ENCODE data around the gene CDKL5.

CDKL5 gene

GRCh38 chrX:18649498-18649951 lies 224.1 kb downstream of the CDKL5 start:
- no peak for DNase-seq (ENCODE audit: low read depth)

GRCh38 chrX:18650662-18651061 lies 225.3 kb downstream of the CDKL5 start:
- DNase-seq (ENCODE audit: low read depth): no peak

DNA sequence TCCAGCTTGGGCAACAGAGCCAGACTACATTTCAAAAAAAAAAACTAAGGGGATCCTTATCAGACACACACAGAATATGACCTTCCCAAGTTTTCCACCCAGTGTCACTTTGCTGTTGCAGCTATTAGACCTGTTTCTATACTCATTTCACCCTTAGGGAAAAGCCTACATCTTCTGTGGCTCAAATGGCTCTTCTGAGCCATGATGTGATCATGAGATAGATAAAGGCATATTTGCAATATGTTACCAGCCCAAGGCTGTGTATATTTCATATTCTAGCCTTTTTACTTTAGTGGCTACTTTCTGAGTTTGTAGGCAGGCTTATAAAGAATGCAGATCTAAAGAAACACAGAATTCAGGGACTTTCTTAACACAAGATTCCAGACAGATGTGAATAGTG lies 227.2 kb downstream of the CDKL5 start:
- no peak for DNase-seq (ENCODE audit: low read depth)

- no peak for DNase-seq (ENCODE audit: low read depth)
These were observed 229.7 kb downstream of the CDKL5 start for GRCh38 chrX:18654875-18655836.

GRCh38 chrX:18661273-18661672 lies 235.9 kb downstream of the CDKL5 start:
- no peak for DNase-seq (ENCODE audit: low read depth)

- DNase-seq (ENCODE audit: low read depth): no peak
These were observed 239.5 kb downstream of the CDKL5 start for GRCh38 chrX:18664947-18665346.

- no peak for DNase-seq (ENCODE audit: low read depth)
These were observed 241.2 kb downstream of the CDKL5 start for GRCh38 chrX:18666614-18667013.

DNA sequence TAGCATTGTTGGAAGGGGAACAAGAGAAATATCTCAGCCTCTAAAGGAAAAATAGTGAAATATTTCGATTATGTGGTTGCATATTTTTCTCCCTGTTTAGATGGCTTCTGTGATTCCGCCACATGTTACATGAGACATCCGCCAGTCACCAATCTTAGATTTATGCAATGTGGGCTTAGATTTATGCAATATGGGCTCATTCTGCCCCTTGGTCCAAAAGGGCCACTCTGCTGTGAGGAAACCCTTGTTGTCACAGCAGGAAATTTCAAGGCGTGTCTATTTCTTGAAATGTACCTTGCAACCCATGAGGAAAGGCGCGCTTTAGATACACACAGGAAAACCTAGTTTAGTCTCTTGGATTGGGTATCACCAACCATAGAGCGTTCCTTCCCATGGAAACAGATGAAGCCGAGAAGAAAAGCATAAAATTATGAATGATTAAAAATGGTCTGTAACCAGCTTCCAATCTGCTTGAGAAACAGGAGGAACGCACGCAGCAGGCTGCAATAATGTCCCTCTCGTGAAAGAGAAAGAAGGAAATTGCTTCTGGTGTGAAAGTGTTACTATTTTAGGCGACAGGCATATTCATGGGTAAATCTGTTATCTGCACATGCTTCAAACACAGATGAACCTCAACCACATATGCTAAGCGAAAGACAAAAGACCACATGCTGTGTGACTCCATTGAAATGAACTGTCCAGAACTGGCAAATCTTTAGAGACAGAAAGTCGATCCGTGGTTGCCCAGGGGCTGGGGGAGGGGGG lies 242.8 kb downstream of the CDKL5 start:
- no peak for DNase-seq (ENCODE audit: low read depth)

GRCh38 chrX:18672008-18672407 lies 246.6 kb downstream of the CDKL5 start, which contains the start of gene RS1:
TSS of gene RS1 (minus strand) at chrX:18672108. CDS start at chrX:18672068, 40 bp downstream.
- no peak for DNase-seq (ENCODE audit: low read depth)

DNA sequence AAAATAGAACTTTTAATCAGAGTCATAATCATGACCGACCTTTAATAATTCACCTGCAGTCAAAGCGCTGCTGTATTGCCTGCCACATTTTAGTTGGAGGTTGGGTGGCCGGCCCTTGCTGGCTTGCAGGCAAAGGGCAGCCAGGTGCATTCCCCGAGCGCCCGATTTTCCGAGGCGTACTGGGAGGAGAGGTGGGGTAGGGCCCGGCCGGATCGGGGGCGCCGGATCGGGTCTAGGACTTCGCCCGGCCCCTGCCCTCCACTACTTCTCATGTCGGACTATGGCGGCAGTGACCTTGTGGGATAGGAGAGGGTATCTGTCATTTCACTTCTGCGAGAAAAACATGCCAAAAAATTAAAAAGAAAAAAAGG lies 249.0 kb downstream of the CDKL5 start:
- DNase-seq (ENCODE audit: low read depth): no peak

- DNase-seq (ENCODE audit: low read depth): peak; percentile 59
These were observed 249.7 kb downstream of the CDKL5 start for GRCh38 chrX:18674788-18675735.

DNA sequence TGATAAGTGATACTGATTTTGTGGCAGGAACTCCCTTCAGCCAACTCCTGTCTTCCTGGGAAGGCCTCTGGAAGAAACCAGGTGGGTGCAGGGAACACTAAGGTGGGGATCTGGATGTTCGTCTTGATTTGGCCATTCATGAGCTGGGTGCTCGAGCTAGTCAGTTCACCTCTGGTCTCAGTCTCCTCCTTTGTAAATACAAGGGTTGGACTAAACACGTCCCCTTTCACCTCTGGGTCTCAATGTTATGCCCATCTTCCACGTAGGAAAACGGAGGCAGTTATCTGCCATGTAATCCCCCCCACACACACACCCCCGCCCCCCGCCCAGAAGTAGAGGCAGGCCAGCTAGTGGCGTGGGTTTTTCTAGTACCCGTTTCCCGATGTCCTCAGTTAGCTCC lies 250.6 kb downstream of the CDKL5 start:
- no peak for DNase-seq (ENCODE audit: low read depth)

DNA sequence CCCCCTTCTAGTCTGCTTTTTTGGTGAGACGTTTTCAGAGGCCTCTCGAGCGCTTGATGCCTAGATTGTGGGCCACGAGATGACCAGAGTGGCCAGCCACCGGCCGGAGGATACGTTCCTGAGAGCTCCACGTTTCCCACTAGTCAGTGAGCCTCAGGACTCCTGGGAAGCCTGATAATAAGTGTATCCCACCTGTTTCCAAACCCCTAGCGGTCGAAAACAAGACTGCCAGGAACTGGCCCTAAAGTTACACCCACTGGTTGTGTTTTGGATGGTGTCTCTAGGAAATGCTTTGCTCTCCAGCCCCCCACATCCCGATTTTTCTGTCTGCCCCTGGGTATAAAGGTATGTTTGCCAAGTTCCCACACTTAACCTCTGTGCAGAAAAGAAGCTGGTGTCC lies 251.1 kb downstream of the CDKL5 start:
- DNase-seq (ENCODE audit: low read depth): no peak

- DNase-seq (ENCODE audit: low read depth): no peak
These were observed 251.9 kb downstream of the CDKL5 start for GRCh38 chrX:18677161-18677869.

GRCh38 chrX:18681996-18682395 lies 256.6 kb downstream of the CDKL5 start:
- DNase-seq (ENCODE audit: low read depth): no peak

GRCh38 chrX:18682979-18683387 lies 257.6 kb downstream of the CDKL5 start:
- DNase-seq (ENCODE audit: low read depth): no peak

DNA sequence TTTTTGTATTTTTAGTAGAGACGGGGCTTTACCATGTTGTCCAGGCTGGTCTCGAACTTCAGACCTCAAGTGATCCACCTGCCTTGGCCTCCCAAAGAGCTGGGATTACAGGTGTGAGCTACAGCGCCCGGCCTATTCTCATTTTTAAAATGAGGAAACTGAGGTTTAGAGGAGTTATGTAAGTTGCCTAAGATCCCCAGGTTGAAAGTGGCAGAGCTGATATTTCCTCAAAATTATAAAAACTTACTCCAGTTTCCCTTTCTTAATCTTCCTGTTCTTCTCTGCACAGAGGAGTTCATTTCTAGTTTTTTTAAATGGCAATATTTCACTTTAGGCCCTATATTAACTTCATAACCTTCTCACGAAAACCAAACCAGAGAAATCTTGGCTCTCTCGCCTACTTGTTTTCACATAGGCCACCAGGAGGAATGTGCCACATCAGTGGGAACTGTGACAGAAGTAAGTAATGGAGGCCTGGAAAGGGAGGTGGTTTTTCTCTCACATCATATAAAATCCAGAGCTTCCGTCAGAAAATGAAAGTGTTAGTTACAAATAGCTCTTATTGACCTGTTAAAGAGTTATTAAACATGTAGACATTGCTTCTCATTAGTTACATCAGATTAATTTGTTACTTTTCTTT lies 262.6 kb downstream of the CDKL5 start:
- no peak for DNase-seq (ENCODE audit: low read depth)

- DNase-seq (ENCODE audit: low read depth): no peak
These were observed 266.0 kb downstream of the CDKL5 start for GRCh38 chrX:18691431-18691830.

DNA sequence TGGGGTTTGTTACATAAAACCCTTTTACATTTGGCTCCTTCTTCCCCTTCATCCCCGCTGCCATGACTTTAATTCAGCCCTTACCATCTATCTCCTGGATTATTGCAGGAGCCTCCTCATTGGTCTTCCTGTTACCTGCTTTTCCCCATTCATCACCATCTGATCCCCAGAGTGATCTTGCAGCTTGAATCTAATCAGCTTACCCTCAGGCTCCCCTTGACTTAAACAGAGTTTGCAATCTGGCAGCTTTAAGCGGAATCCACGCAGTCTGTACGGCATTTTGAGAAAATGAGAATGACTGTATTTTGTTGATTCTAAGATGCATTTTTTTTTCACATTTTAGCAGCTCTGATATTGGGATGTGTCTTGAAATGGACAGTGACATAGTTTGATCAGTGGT lies 267.1 kb downstream of the CDKL5 start:
- DNase-seq (ENCODE audit: low read depth): no peak

- DNase-seq (ENCODE audit: low read depth): no peak
These were observed 271.2 kb downstream of the CDKL5 start for GRCh38 chrX:18696653-18697052.
